OCI-LY1 (cell line): Measurements from ENCODE around the gene FAM13A.

Experiments used
- H2AFZ ChIP-seq: fragments of 200-600 bp; sonication (generic), shearing (Covaris generic); 2 replicates; pipeline ENCODE4 v1.6.0; 2014; ENCODE audit warnings: antibody characterized with exemption, mild to moderate bottlenecking, low read length
- H3F3A ChIP-seq: fragments of 200-600 bp; sonication (generic), shearing (Covaris generic); 2 replicates; pipeline ENCODE4 v1.6.0; 2014; ENCODE audit warnings: mild to moderate bottlenecking, antibody characterized with exemption, low read length, moderate library complexity; ENCODE audit not compliant: insufficient read depth
- H3K27ac ChIP-seq: fragments of 200-600 bp; sonication (generic); 2 replicates; pipeline ENCODE4 v1.5.1; 2014; ENCODE audit warnings: low read length, mixed run types, mild to moderate bottlenecking, low read depth; ENCODE audit not compliant: poor library complexity, severe bottlenecking
- H3K27me3 ChIP-seq: fragments of 200-600 bp; sonication (generic); 2 replicates; pipeline ENCODE4 v1.6.0; 2014; ENCODE audit warnings: antibody characterized with exemption, mild to moderate bottlenecking, low read length, moderate library complexity; ENCODE audit not compliant: insufficient read depth
- H3K36me3 ChIP-seq: fragments of 200-600 bp; sonication (generic); 2 replicates; pipeline ENCODE4 v1.6.1; 2014; ENCODE audit warnings: mild to moderate bottlenecking, antibody characterized with exemption, low read length, moderate library complexity, mixed read lengths; ENCODE audit not compliant: insufficient read depth
- H3K4me1 ChIP-seq: fragments of 200-600 bp; sonication (generic); 2 replicates; pipeline ENCODE4 v1.5.1; 2014; ENCODE audit warnings: mild to moderate bottlenecking, low read length, moderate library complexity; ENCODE audit not compliant: insufficient read depth, severe bottlenecking
- H3K4me2 ChIP-seq: fragments of 200-600 bp; sonication (generic), shearing (Covaris generic); 2 replicates; pipeline ENCODE4 v1.6.1; 2014; ENCODE audit warnings: low read length
- H3K4me3 ChIP-seq: fragments of 200-600 bp; sonication (generic); 2 replicates; pipeline ENCODE4 v1.5.1; 2014; ENCODE audit warnings: low read length, low read depth, mild to moderate bottlenecking, mixed read lengths; ENCODE audit not compliant: poor library complexity, severe bottlenecking
- H3K79me2 ChIP-seq: fragments of 200-600 bp; shearing (Covaris generic); 2 replicates; pipeline ENCODE4 v1.6.1; 2016; ENCODE audit warnings: mixed run types, low read length, mixed read lengths; ENCODE audit not compliant: insufficient read depth
- H3K9ac ChIP-seq: fragments of 200-600 bp; sonication (generic), shearing (Covaris generic); 2 replicates; pipeline ENCODE4 v1.6.1; 2014; ENCODE audit warnings: mild to moderate bottlenecking, low read length, mixed read lengths
- H3K9me2 ChIP-seq: fragments of 200-600 bp; sonication (generic), shearing (Covaris generic); 2 replicates; pipeline ENCODE4 v1.6.1; 2014; ENCODE audit warnings: low read depth, mild to moderate bottlenecking, low read length, mixed read lengths
- H3K9me3 ChIP-seq: fragments of 200-600 bp; shearing (Covaris generic); 2 replicates; pipeline ENCODE4 v1.6.1; 2014; ENCODE audit warnings: low read length, mixed read lengths
- H4K20me1 ChIP-seq: fragments of 200-600 bp; sonication (generic), shearing (Covaris generic); 2 replicates; pipeline ENCODE4 v1.6.0; 2016; ENCODE audit warnings: mild to moderate bottlenecking, low read length; ENCODE audit not compliant: insufficient read depth
- EZH2 ChIP-seq: fragments of 200-600 bp; sonication (generic), shearing (Covaris generic); IDR thresholded peaks from 2 replicates; pipeline ENCODE4 v1.8.0; 2017; ENCODE audit warnings: borderline replicate concordance, mixed run types, mild to moderate bottlenecking, antibody characterized with exemption, low read length, moderate library complexity, mixed read lengths
- TF ChIP-seq, protein P1 (sequence below): fragments of 200-600 bp; sonication (generic), shearing (Covaris generic); IDR thresholded peaks from 2 replicates; pipeline ENCODE4 v1.5.1; 2017; ENCODE audit warnings: mild to moderate bottlenecking, antibody characterized with exemption, low read length, moderate library complexity, mixed read lengths

FAM13A gene

DNA sequence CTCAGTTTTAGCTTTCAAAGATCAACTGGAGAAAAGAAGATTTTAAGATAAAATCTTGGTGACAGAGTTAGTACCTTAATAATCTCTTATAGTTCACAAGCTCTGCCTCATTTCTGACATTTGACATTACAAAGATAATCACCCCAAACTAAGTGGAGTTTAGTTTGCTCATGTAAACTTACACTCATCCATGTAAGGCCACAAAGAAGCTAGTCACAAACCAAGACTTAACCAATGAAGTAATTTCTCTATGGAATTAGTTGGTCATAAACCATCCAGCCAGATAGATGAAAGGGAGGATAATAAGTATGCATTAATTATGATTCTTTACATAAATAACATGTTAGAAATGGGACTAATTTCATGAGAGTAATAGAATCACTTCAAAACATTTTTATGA lies 159.2 kb downstream of the FAM13A start:
- Histone ChIP-seq H3F3A (no peaks in the 10 kb centered on the region), H3K4me2 (no peak overlapping the region), H3K36me3 (no peaks in the 10 kb centered on the region), H3K27me3 (no peaks in the 10 kb centered on the region), H3K79me2 (no peaks in the 10 kb centered on the region), H3K4me3 (no peak overlapping the region), H3K9me3 (no peaks in the 10 kb centered on the region), H3K9me2 (no peaks in the 10 kb centered on the region), H4K20me1 (no peaks in the 10 kb centered on the region), H3K4me1 (no peaks in the 10 kb centered on the region), H3K27ac (no peak overlapping the region), H3K9ac (no peak overlapping the region), H2AFZ (no peak overlapping the region)
- TF ChIP-seq, protein P1, sequence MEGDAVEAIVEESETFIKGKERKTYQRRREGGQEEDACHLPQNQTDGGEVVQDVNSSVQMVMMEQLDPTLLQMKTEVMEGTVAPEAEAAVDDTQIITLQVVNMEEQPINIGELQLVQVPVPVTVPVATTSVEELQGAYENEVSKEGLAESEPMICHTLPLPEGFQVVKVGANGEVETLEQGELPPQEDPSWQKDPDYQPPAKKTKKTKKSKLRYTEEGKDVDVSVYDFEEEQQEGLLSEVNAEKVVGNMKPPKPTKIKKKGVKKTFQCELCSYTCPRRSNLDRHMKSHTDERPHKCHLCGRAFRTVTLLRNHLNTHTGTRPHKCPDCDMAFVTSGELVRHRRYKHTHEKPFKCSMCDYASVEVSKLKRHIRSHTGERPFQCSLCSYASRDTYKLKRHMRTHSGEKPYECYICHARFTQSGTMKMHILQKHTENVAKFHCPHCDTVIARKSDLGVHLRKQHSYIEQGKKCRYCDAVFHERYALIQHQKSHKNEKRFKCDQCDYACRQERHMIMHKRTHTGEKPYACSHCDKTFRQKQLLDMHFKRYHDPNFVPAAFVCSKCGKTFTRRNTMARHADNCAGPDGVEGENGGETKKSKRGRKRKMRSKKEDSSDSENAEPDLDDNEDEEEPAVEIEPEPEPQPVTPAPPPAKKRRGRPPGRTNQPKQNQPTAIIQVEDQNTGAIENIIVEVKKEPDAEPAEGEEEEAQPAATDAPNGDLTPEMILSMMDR, result no peak
- no peak for TF ChIP-seq EZH2

DNA sequence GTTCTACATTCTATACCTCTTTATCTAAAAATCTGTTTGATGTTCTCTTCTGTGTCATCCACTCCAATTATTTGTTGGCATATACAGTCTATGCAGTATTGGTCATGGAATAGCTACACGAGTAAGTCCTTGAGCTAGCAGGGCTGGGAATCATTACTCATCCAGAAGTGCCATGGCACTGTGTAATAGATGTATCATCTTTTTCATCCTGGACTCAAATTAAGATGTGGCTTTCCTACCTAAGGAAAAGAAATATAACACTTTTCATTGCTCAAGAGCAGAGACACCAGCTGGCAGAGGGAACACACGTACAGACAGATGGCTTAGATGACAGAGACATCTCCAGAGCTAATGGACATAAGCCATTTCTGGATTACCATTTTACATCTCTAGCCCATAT lies 159.8 kb downstream of the FAM13A start:
- Histone ChIP-seq H3K4me2 (no peak overlapping the region), H3K9ac (no peak overlapping the region), H3K9me2 (no peaks in the 10 kb centered on the region), H4K20me1 (no peaks in the 10 kb centered on the region), H3K9me3 (no peaks in the 10 kb centered on the region), H3K36me3 (no peaks in the 10 kb centered on the region), H3K27me3 (no peaks in the 10 kb centered on the region), H3F3A (no peaks in the 10 kb centered on the region), H3K4me3 (no peak overlapping the region), H2AFZ (no peak overlapping the region), H3K4me1 (no peaks in the 10 kb centered on the region), H3K79me2 (no peaks in the 10 kb centered on the region), H3K27ac (no peak overlapping the region)
- no peak for TF ChIP-seq EZH2
- TF ChIP-seq, protein P1, result no peak

DNA sequence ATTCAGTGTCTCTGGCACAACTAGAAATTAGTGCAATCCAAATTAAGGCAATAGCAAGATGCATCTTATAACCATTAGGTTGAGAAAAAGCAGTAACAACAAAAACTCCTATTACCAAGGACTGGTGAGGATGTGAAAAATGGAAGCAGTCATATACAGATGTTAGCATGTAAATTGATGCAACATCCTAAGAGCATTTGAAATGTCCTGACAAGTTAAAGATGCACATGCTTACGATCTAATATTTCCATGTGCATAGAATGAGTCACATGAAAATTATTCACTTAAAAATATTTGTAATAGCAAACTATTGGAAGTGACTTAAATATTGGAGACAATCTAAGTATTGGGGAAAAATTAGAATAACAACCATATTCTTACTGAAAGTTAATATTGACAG lies 163.0 kb downstream of the FAM13A start:
- no peaks in the 10 kb centered on the region for H4K20me1 ChIP-seq

More for the DNA sequence above, 163.0 kb downstream of the FAM13A start:
- Histone ChIP-seq H3K4me1 (no peaks in the 10 kb centered on the region), H3K9me3 (no peaks in the 10 kb centered on the region), H3F3A (no peaks in the 10 kb centered on the region), H3K79me2 (no peaks in the 10 kb centered on the region), H3K9me2 (no peaks in the 10 kb centered on the region), H2AFZ (no peak overlapping the region), H3K4me3 (no peak overlapping the region), H3K27me3 (no peaks in the 10 kb centered on the region), H3K36me3 (no peaks in the 10 kb centered on the region), H3K9ac (no peak overlapping the region), H3K27ac (no peak overlapping the region), H3K4me2 (no peak overlapping the region)
- no peak for TF ChIP-seq EZH2
- TF ChIP-seq, protein P1, result no peak
